HG03135 (cell line): Measurements from ENCODE around the gene ZDHHC22.
"Not testable (repeated sequence)": the region's sequence is repeated elsewhere in the genome, so short reads cannot be mapped to it uniquely, and the experiment has no call there.

Experiments
- ATAC-seq: cut with Tn5 transposase; IDR thresholded peaks from one replicate; pipeline ENCODE4 v1.9.1; 2021; ENCODE audit warnings: mild to moderate bottlenecking, moderate library complexity; ENCODE audit not compliant: unreplicated experiment

The ZDHHC22 gene

GRCh38 chr14:77141214-77142004 is at the start of gene ZDHHC22:
Gene ZDHHC22, minus strand, starts transcription at chr14:77141791. Its CDS starts 2,053 bp downstream, at chr14:77139738.
- ATAC-seq, result no peak

- no peak for ATAC-seq
These were observed 49.4 kb upstream of the ZDHHC22 start for GRCh38 chr14:77190977-77191376.

GRCh38 chr14:77189479-77189878 is 47.9 kb upstream of the ZDHHC22 start:
- no peak for ATAC-seq

GRCh38 chr14:77187649-77188012 is 46.0 kb upstream of the ZDHHC22 start:
- ATAC-seq, result no peak

GRCh38 chr14:77186911-77187648 is 45.5 kb upstream of the ZDHHC22 start:
- no peak for ATAC-seq

GRCh38 chr14:77185093-77185465 is 43.5 kb upstream of the ZDHHC22 start:
- no peak for ATAC-seq

- ATAC-seq, result no peak
These were observed 43.0 kb upstream of the ZDHHC22 start for GRCh38 chr14:77184396-77185092.

GRCh38 chr14:77183896-77184295 is 42.3 kb upstream of the ZDHHC22 start:
- no peak for ATAC-seq

GRCh38 chr14:77181603-77182437 is 40.2 kb upstream of the ZDHHC22 start, which contains the start of gene TMEM63C:
Gene TMEM63C, plus strand, starts transcription at chr14:77181798. Its CDS starts 37,016 bp downstream, at chr14:77218814.
- ATAC-seq, result peak; percentile 54

- no peak for ATAC-seq
These were observed 39.4 kb upstream of the ZDHHC22 start for GRCh38 chr14:77180726-77181602.

GRCh38 chr14:77178656-77179055 is 37.1 kb upstream of the ZDHHC22 start:
- no peak for ATAC-seq

GRCh38 chr14:77177702-77178101 is 36.1 kb upstream of the ZDHHC22 start:
- ATAC-seq, result no peak

- no peak for ATAC-seq
These were observed 34.3 kb upstream of the ZDHHC22 start for GRCh38 chr14:77175843-77176242.

GRCh38 chr14:77173911-77174617 is 32.5 kb upstream of the ZDHHC22 start:
- not testable (repeated sequence) for ATAC-seq

- ATAC-seq, result no peak
These were observed 31.3 kb upstream of the ZDHHC22 start for GRCh38 chr14:77172916-77173315.

- ATAC-seq, result no peak
These were observed 28.5 kb upstream of the ZDHHC22 start for GRCh38 chr14:77170045-77170444.

- ATAC-seq, result no peak
These were observed 19.4 kb upstream of the ZDHHC22 start for GRCh38 chr14:77161011-77161410.

- ATAC-seq, result no peak
These were observed 17.3 kb upstream of the ZDHHC22 start for GRCh38 chr14:77158882-77159255.
